H1 (cell line): ENCODE data around the gene ASXL1. TPM values are rescaled to one million over a fixed set of nuclear protein-coding genes. Genes with fewer than 3 reads are reported as not detected.

ENCODE experiments used
- CTCF ChIA-PET: fragments of 300-600 bp; sonication (Branson Sonifier 250); formaldehyde crosslinking; loops from one replicate; lab custom pipeline; 2021; ENCODE audit not compliant: partially characterized antibody; lab: Charles Lee
- POLR2A ChIA-PET: fragments of 300-600 bp; sonication (Branson Sonifier 250); formaldehyde crosslinking; loops from one replicate; lab custom pipeline; 2021; ENCODE audit warnings: inconsistent platforms; ENCODE audit not compliant: partially characterized antibody; lab: Charles Lee
- DNase-seq, 2 experiments: peaks; one replicate each; pipeline versions ENCODE4 v3.0.0 to v3.0.0-alpha.2; 2010 to 2022; ENCODE audit warnings: low spot score in 2 of 2, low read depth in 1 of 2, mixed read lengths in 1 of 2
- FAIRE-seq: peaks from 2 replicates; lab custom pipeline; 2011; peaks lifted over from hg19 to GRCh38; lab: Jason Lieb, UNC
- H2AFZ ChIP-seq: 2 replicates; pipeline ENCODE4 v1.8.1; 2012; ENCODE audit warnings: low read length, inconsistent platforms
- H2AK5ac ChIP-seq: 2 replicates; pipeline ENCODE4 v1.6.1; 2013; ENCODE audit warnings: low read depth, low read length
- H2BK120ac ChIP-seq: replicated peaks from 2 replicates; pipeline ENCODE3; 2013; ENCODE audit warnings: low read depth, low read length, inconsistent platforms
- H2BK12ac ChIP-seq: 2 replicates; pipeline ENCODE4 v1.6.1; 2013; ENCODE audit warnings: low read depth, low read length
- H2BK15ac ChIP-seq: 2 replicates; pipeline ENCODE4 v1.6.1; 2013; ENCODE audit warnings: low read length
- H2BK20ac ChIP-seq: 2 replicates; pipeline ENCODE4 v1.6.1; 2013; ENCODE audit warnings: low read length
- H2BK5ac ChIP-seq: 2 replicates; pipeline ENCODE4 v1.6.1; 2013; ENCODE audit warnings: low read depth, low read length
- H3K14ac ChIP-seq: 2 replicates; pipeline ENCODE4 v1.6.1; 2013; ENCODE audit warnings: inconsistent platforms; ENCODE audit not compliant: insufficient read length
- H3K18ac ChIP-seq: 2 replicates; pipeline ENCODE4 v1.6.1; 2013; ENCODE audit warnings: low read length; ENCODE audit errors: extremely low read depth
- H3K23ac ChIP-seq: 2 replicates; pipeline ENCODE4 v1.6.1; 2013; ENCODE audit warnings: inconsistent platforms; ENCODE audit not compliant: insufficient read length
- H3K23me2 ChIP-seq: 2 replicates; pipeline ENCODE4 v1.6.1; 2013; ENCODE audit warnings: low read depth, low read length
- H3K27ac ChIP-seq: 2 replicates; pipeline ENCODE4 v1.6.1; 2011; ENCODE audit warnings: low read depth, low read length, inconsistent platforms
- H3K27me3 ChIP-seq, 4 experiments: replicated peaks in 1 of 4; 1 replicate in 1 of 4; 2 replicates in 3 of 4; pipeline versions ENCODE4 v1.6.1 to v1.8.1; 2011 to 2013; ENCODE audit warnings: low read length in 3 of 4, mild to moderate bottlenecking in 3 of 4, inconsistent platforms in 2 of 4, mixed read lengths in 2 of 4, moderate library complexity in 1 of 4; ENCODE audit not compliant: control insufficient read depth in 3 of 4, insufficient read depth in 3 of 4; ENCODE audit errors: extremely low read depth in 1 of 4
- H3K36me3 ChIP-seq, 4 experiments: 2 replicates each; pipeline versions ENCODE4 v1.6.1 to v1.8.1; 2011 to 2013; ENCODE audit warnings: mild to moderate bottlenecking in 4 of 4, low read length in 3 of 4, moderate library complexity in 2 of 4, control low read depth in 1 of 4, inconsistent platforms in 1 of 4; ENCODE audit not compliant: insufficient read depth in 4 of 4, control insufficient read depth in 2 of 4
- H3K4ac ChIP-seq: replicated peaks from 2 replicates; pipeline ENCODE3; 2013; ENCODE audit warnings: low read length, low read depth, mixed read lengths, inconsistent platforms; ENCODE audit not compliant: insufficient read length
- H3K4me1 ChIP-seq, 4 experiments: replicated peaks in 1 of 4; 1 replicate in 1 of 4; 2 replicates in 3 of 4; pipeline versions ENCODE4 v1.6.1 to v1.8.1; 2011 to 2013; ENCODE audit warnings: low read length in 3 of 4, inconsistent platforms in 2 of 4, mixed read lengths in 1 of 4; ENCODE audit not compliant: insufficient read depth in 4 of 4, control insufficient read depth in 3 of 4
- H3K4me2 ChIP-seq, 2 experiments: 2 replicates each; pipeline versions ENCODE4 v1.6.1 to v1.8.1; 2011 to 2013; ENCODE audit warnings: low read depth in 2 of 2, low read length in 2 of 2, control low read depth in 1 of 2, inconsistent platforms in 1 of 2, mild to moderate bottlenecking in 1 of 2; ENCODE audit not compliant: insufficient read depth in 1 of 2
- H3K4me3 ChIP-seq, 4 experiments: fragments of 200-600, 300-600 bp in 1 of 4; sonication (generic), shearing (Covaris generic), sonication (Bioruptor Twin) in 1 of 4; 2 replicates each; pipeline versions ENCODE4 v1.5.1 to v1.8.1; 2011 to 2016; ENCODE audit warnings: low read length in 4 of 4, low read depth in 3 of 4, control low read depth in 2 of 4, inconsistent platforms in 2 of 4, mild to moderate bottlenecking in 2 of 4, mixed read lengths in 1 of 4, moderate library complexity in 1 of 4; ENCODE audit not compliant: insufficient read depth in 2 of 4; ENCODE audit errors: extremely low read depth in 1 of 4
- H3K56ac ChIP-seq: replicated peaks from 2 replicates; pipeline ENCODE3; 2013; ENCODE audit warnings: low read depth, mild to moderate bottlenecking, mixed read lengths, low read length, inconsistent platforms; ENCODE audit not compliant: insufficient read length
- H3K79me1 ChIP-seq: 2 replicates; pipeline ENCODE4 v1.6.1; 2013; ENCODE audit warnings: low read depth, low read length, control low read depth
- H3K79me2 ChIP-seq, 2 experiments: 2 replicates each; pipeline versions ENCODE4 v1.6.1 to v1.8.1; 2012 to 2013; ENCODE audit warnings: low read length in 2 of 2, mild to moderate bottlenecking in 2 of 2, inconsistent platforms in 1 of 2; ENCODE audit not compliant: insufficient read depth in 2 of 2, control insufficient read depth in 1 of 2
- H3K9ac ChIP-seq, 4 experiments: replicated peaks in 1 of 4; 1 replicate in 1 of 4; 2 replicates in 3 of 4; pipeline versions ENCODE4 v1.6.1 to v1.8.1; 2011 to 2013; ENCODE audit warnings: low read depth in 3 of 4, low read length in 3 of 4, control low read depth in 2 of 4, mild to moderate bottlenecking in 2 of 4, moderate library complexity in 2 of 4, inconsistent platforms in 1 of 4; ENCODE audit errors: extremely low read depth in 1 of 4
- H3K9me3 ChIP-seq, 2 experiments: 2 replicates each; pipeline versions ENCODE4 v1.6.1 to v1.8.1; 2012 to 2013; ENCODE audit warnings: mild to moderate bottlenecking in 2 of 2, moderate library complexity in 2 of 2, control low read depth in 1 of 2, inconsistent platforms in 1 of 2, low read depth in 1 of 2, low read length in 1 of 2, mixed read lengths in 1 of 2; ENCODE audit not compliant: insufficient read depth in 2 of 2
- H4K20me1 ChIP-seq, 2 experiments: replicated peaks in 1 of 2; 2 replicates each; pipeline versions ENCODE3 to v1.8.1; 2011 to 2013; ENCODE audit warnings: inconsistent platforms in 2 of 2, low read length in 2 of 2, mild to moderate bottlenecking in 1 of 2; ENCODE audit not compliant: insufficient read depth in 2 of 2, control insufficient read depth in 1 of 2
- H4K5ac ChIP-seq: 2 replicates; pipeline ENCODE4 v1.6.1; 2013; ENCODE audit warnings: low read length, low read depth, mixed read lengths, inconsistent platforms; ENCODE audit not compliant: insufficient read length
- H4K8ac ChIP-seq: 2 replicates; pipeline ENCODE4 v1.8.0; 2013; ENCODE audit warnings: mild to moderate bottlenecking, moderate library complexity, low read length, inconsistent platforms; ENCODE audit not compliant: insufficient read depth; ENCODE audit errors: extremely low read depth
- H4K91ac ChIP-seq: replicated peaks from 2 replicates; pipeline ENCODE3; 2013; ENCODE audit warnings: low read length, mixed read lengths, inconsistent platforms; ENCODE audit not compliant: insufficient read length
- CEBPB ChIP-seq: IDR thresholded peaks from 2 replicates; pipeline ENCODE4 v1.6.1; 2012; ENCODE audit warnings: low read depth, low read length
- NRF1 ChIP-seq: IDR thresholded peaks from 2 replicates; pipeline ENCODE4 v1.6.1; 2011; ENCODE audit warnings: mild to moderate bottlenecking, low read depth, low read length, improper control_type of control experiment
- WGBS, 2 experiments: shearing (Covaris generic) in 1 of 2; methylation state at CpG; one replicate each; pipeline versions ENCODE4 v1.1.6 to v1.1.7; 2013 to 2015; ENCODE audit warnings: low lambda C conversion rate in 2 of 2, mixed read lengths in 2 of 2, inconsistent platforms in 1 of 2, low coverage in 1 of 2, missing lambda C conversion rate in 1 of 2; ENCODE audit not compliant: insufficient replicate concordance in 2 of 2, insufficient coverage in 1 of 2, insufficient read length in 1 of 2; ENCODE audit errors: extremely low coverage in 1 of 2, missing lambda C conversion rate in 1 of 2; 5-methylcytosine and 5-hydroxymethylcytosine counted together
- polyA plus RNA-seq, 7 experiments: library from polyadenylated mRNA; depleted of rRNA in 3 of 7; stranded (reverse) in 5 of 7; unstranded in 2 of 7; fragments of >200 nt in 5 of 7; fragments of 200-250 nt in 2 of 7; gene quantifications; 1 replicate in 5 of 7; 2 replicates in 1 of 7; 4 replicates in 1 of 7; pipeline versions ENCODE4 v1.2.1 to v1.2.3, GENCODE V29; 2011 to 2013; ENCODE audit warnings: missing spikeins in 2 of 7, mixed read lengths in 2 of 7
- total RNA-seq: library from RNA; stranded (reverse); fragmentation: NEBNext Ultra II Directional; extraction: Animal tissue kit (Norgen Biotek cat#: 25700); gene quantifications from 2 replicates; pipeline ENCODE4 v1.2.1, GENCODE V29; 2021

The ASXL1 gene
- total and polyA plus RNA-seq, 2 of the 8 experiments (the other 6 are each of a cell fraction or from before 2014, with no cell fraction given): 10.6 to 26.5 TPM

DNA sequence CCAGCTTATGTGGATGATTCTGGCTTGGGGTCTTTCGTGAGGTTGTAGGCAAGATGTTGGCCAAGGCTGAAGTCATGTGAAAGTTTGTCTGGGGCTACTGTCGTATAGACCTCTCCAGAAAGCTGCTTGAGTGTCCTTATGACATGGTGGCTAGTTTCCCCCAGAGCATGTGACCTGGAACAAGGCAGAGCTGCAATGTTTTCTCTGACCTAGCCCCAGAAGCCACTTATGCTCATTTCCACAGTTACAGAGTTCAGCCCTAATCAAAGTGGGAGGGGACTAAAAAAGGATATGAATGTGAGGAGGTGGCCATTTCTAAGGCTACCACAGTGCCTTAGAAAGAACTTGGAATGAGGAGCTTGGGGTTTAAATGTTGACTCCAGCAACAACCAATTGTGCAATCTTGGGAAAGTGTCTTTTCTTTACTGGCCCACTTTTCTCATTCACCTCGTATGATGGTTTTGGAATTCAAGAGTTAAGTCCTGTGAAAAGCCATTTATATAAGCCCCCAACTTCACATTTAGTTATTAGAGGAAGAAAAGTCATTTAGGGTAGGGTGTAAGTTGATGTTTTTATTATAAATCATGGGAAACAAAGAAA lies 5.9 kb upstream of the ASXL1 start:
- Histone ChIP-seq H2BK12ac (no peak overlapping the region), H3K23me2 (no peaks in the 10 kb centered on the region), H3K56ac (no peak overlapping the region), H4K91ac (no peak overlapping the region), H2BK5ac (no peak overlapping the region), H3K79me2 (no peaks in the 10 kb centered on the region), H4K8ac (no peak overlapping the region), H3K4me3 (no peak overlapping the region), H3K18ac (no peak overlapping the region), H3K36me3 (no peaks in the 10 kb centered on the region), H3K4me2 (no peak overlapping the region), H3K27me3 (peaks cover 0 to 3% (median 0%) of the 10 kb centered on the region in 4 experiments; a peak in 2 of 7 replicates), H3K27ac (no peak overlapping the region), H2AK5ac (no peak overlapping the region), H4K5ac (no peak overlapping the region), H4K20me1 (no peaks in the 10 kb centered on the region), H3K14ac (no peak overlapping the region), H3K9me3 (no peaks in the 10 kb centered on the region), H3K9ac (no peak overlapping the region), H2BK120ac (no peak overlapping the region), H3K4me1 (no peaks in the 10 kb centered on the region; a peak in 1 of 7 replicates), H3K4ac (no peak overlapping the region), H3K23ac (no peak overlapping the region), H3K79me1 (no peaks in the 10 kb centered on the region), H2AFZ (no peak overlapping the region), H2BK15ac (no peak overlapping the region), H2BK20ac (no peak overlapping the region)
- DNase-seq (no peak), FAIRE-seq (no peak)
- ChIA-PET CTCF (interaction anchor here (2.1 kb wide), 1 partner anchor 13 kb away, joined by 14 read pairs; no protein-coding TSS in a partner anchor), POLR2A (interaction anchor here (0.8 kb wide), 1 partner anchor 161 kb away, joined by 3 read pairs; no protein-coding TSS in a partner anchor)
- 83% methylated on average over 3 of the region's 3 CpGs; no CpG with 5 or more reads in 1 of the 2 experiments for WGBS, 2 experiments
- TF ChIP-seq NRF1: no peak
- peak; percentile 16; the same call in 1 of the 2 replicates for TF ChIP-seq CEBPB
